ENCODE measurements around the gene PLXDC2. TPM values are rescaled to one million over a fixed set of nuclear protein-coding genes. Genes with fewer than 3 reads are reported as not detected.
"Not testable (repeated sequence)": the region's sequence is repeated elsewhere in the genome, so short reads cannot be mapped to it uniquely, and the experiment has no call there.

The PLXDC2 gene
- total RNA-seq, 2 donors from 2014 or later, result 0.07 to 0.09 TPM

GRCh38 chr10:20175719-20176118, 359.5 kb downstream of the PLXDC2 start:
- Mint-ChIP-seq H3K27me3 (ENCODE audit: low read depth) (no peaks in the 10 kb centered on the region), H3K4me1 (ENCODE audit: low read depth) (no peaks in the 10 kb centered on the region), H3K4me3 (no peak overlapping the region), H3K36me3 (ENCODE audit: insufficient read depth in 2 of 2) (no peaks in the 10 kb centered on the region), H3K9me3 (no peaks in the 10 kb centered on the region), H3K27ac (no peak overlapping the region)
- DNase-seq (no peak), ATAC-seq (replicated peaks in 1 of 2) (no peak)

GRCh38 chr10:20180766-20181165, 364.5 kb downstream of the PLXDC2 start:
- DNase-seq (no peak), ATAC-seq (replicated peaks in 1 of 2) (no peak)
- Mint-ChIP-seq H3K4me3 (no peak overlapping the region), H3K27me3 (ENCODE audit: low read depth) (no peaks in the 10 kb centered on the region), H3K36me3 (ENCODE audit: insufficient read depth in 2 of 2) (no peaks in the 10 kb centered on the region), H3K27ac (no peak overlapping the region), H3K4me1 (ENCODE audit: low read depth) (no peaks in the 10 kb centered on the region), H3K9me3 (peaks cover 0 to 2% of the 10 kb centered on the region in 2 donors)

- no peaks in the 10 kb centered on the region for H3K36me3 Mint-ChIP-seq (ENCODE audit: insufficient read depth in 2 of 2)
- no peaks in the 10 kb centered on the region for H3K27me3 Mint-ChIP-seq (ENCODE audit: low read depth)
- DNase-seq (no peak), ATAC-seq (replicated peaks in 1 of 2) (no peak)
- no peaks in the 10 kb centered on the region for H3K4me1 Mint-ChIP-seq (ENCODE audit: low read depth)
- no peak overlapping the region for H3K4me3 Mint-ChIP-seq
- peaks cover under 1 to 2% of the 10 kb centered on the region in 2 donors for H3K9me3 Mint-ChIP-seq
- no peak overlapping the region for H3K27ac Mint-ChIP-seq
These were observed 365.2 kb downstream of the PLXDC2 start for GRCh38 chr10:20181434-20181833.

- ATAC-seq (replicated peaks in 1 of 2), result no peak
- no peaks in the 10 kb centered on the region for H3K36me3 Mint-ChIP-seq (ENCODE audit: insufficient read depth in 2 of 2)
- DNase-seq, result no peak
- H3K27ac Mint-ChIP-seq, result no peak overlapping the region
- H3K27me3 Mint-ChIP-seq (ENCODE audit: low read depth), result no peaks in the 10 kb centered on the region
- no peaks in the 10 kb centered on the region for H3K4me1 Mint-ChIP-seq (ENCODE audit: low read depth)
- no peak overlapping the region for H3K4me3 Mint-ChIP-seq
- peaks cover 2 to 5% of the 10 kb centered on the region in 2 donors for H3K9me3 Mint-ChIP-seq
These were observed 368.9 kb downstream of the PLXDC2 start for GRCh38 chr10:20185116-20185515.

GRCh38 chr10:20191392-20191791, 375.2 kb downstream of the PLXDC2 start:
- not testable (repeated sequence) for H3K27ac Mint-ChIP-seq; DNase-seq; H3K27me3 Mint-ChIP-seq (ENCODE audit: low read depth); H3K36me3 Mint-ChIP-seq (ENCODE audit: insufficient read depth in 2 of 2); H3K4me1 Mint-ChIP-seq (ENCODE audit: low read depth); H3K4me3 Mint-ChIP-seq; ATAC-seq (replicated peaks in 1 of 2); H3K9me3 Mint-ChIP-seq

- no peak for ATAC-seq (replicated peaks in 1 of 2)
- no peaks in the 10 kb centered on the region for H3K36me3 Mint-ChIP-seq (ENCODE audit: insufficient read depth in 2 of 2)
- DNase-seq, result no peak
- H3K9me3 Mint-ChIP-seq, result no peaks in the 10 kb centered on the region
- no peaks in the 10 kb centered on the region for H3K4me1 Mint-ChIP-seq (ENCODE audit: low read depth)
- no peak overlapping the region for H3K4me3 Mint-ChIP-seq
- no peaks in the 10 kb centered on the region for H3K27me3 Mint-ChIP-seq (ENCODE audit: low read depth)
- no peak overlapping the region for H3K27ac Mint-ChIP-seq
These were observed 378.8 kb downstream of the PLXDC2 start for GRCh38 chr10:20195076-20195475.

GRCh38 chr10:20200758-20201157, 384.5 kb downstream of the PLXDC2 start:
- no peak overlapping the region for H3K4me3 Mint-ChIP-seq
- DNase-seq (no peak), ATAC-seq (replicated peaks in 1 of 2) (no peak)
- H3K4me1 Mint-ChIP-seq (ENCODE audit: low read depth), result no peaks in the 10 kb centered on the region
- H3K27me3 Mint-ChIP-seq (ENCODE audit: low read depth), result no peaks in the 10 kb centered on the region
- H3K27ac Mint-ChIP-seq, result no peak overlapping the region
- H3K9me3 Mint-ChIP-seq, result no peaks in the 10 kb centered on the region
- H3K36me3 Mint-ChIP-seq (ENCODE audit: insufficient read depth in 2 of 2), result no peaks in the 10 kb centered on the region

- DNase-seq (no peak), ATAC-seq (replicated peaks in 1 of 2) (no peak)
- no peaks in the 10 kb centered on the region for H3K36me3 Mint-ChIP-seq (ENCODE audit: insufficient read depth in 2 of 2)
- no peak overlapping the region for H3K27ac Mint-ChIP-seq
- H3K27me3 Mint-ChIP-seq (ENCODE audit: low read depth), result no peaks in the 10 kb centered on the region
- H3K4me1 Mint-ChIP-seq (ENCODE audit: low read depth), result no peaks in the 10 kb centered on the region
- H3K4me3 Mint-ChIP-seq, result no peak overlapping the region
- peaks cover 3% of the 10 kb centered on the region in 2 donors for H3K9me3 Mint-ChIP-seq
These were observed 386.1 kb downstream of the PLXDC2 start for GRCh38 chr10:20202337-20202736.

GRCh38 chr10:20207653-20208052, 391.4 kb downstream of the PLXDC2 start:
- Mint-ChIP-seq H3K4me1 (ENCODE audit: low read depth) (no peaks in the 10 kb centered on the region), H3K36me3 (ENCODE audit: insufficient read depth in 2 of 2) (no peaks in the 10 kb centered on the region), H3K27ac (no peak overlapping the region), H3K9me3 (peaks cover 3 to 5% of the 10 kb centered on the region in 2 donors), H3K4me3 (no peak overlapping the region), H3K27me3 (ENCODE audit: low read depth) (no peaks in the 10 kb centered on the region)
- DNase-seq (no peak), ATAC-seq (replicated peaks in 1 of 2) (no peak)

GRCh38 chr10:20209098-20209497, 392.9 kb downstream of the PLXDC2 start:
- not testable (repeated sequence) for H3K36me3 Mint-ChIP-seq (ENCODE audit: insufficient read depth in 2 of 2); H3K27me3 Mint-ChIP-seq (ENCODE audit: low read depth); H3K27ac Mint-ChIP-seq; H3K4me3 Mint-ChIP-seq; H3K4me1 Mint-ChIP-seq (ENCODE audit: low read depth); H3K9me3 Mint-ChIP-seq; DNase-seq; ATAC-seq (replicated peaks in 1 of 2)

- Mint-ChIP-seq H3K4me1 (ENCODE audit: low read depth) (no peaks in the 10 kb centered on the region), H3K36me3 (ENCODE audit: insufficient read depth in 2 of 2) (no peaks in the 10 kb centered on the region), H3K4me3 (no peak overlapping the region), H3K27me3 (ENCODE audit: low read depth) (no peaks in the 10 kb centered on the region), H3K27ac (no peak overlapping the region), H3K9me3 (peaks cover 4 to 5% of the 10 kb centered on the region in 2 donors)
- DNase-seq (no peak), ATAC-seq (replicated peaks in 1 of 2) (no peak)
These were observed 399.4 kb downstream of the PLXDC2 start for GRCh38 chr10:20215547-20216152.

- ATAC-seq (replicated peaks in 1 of 2) (no peak), DNase-seq (no peak)
- Mint-ChIP-seq H3K27me3 (ENCODE audit: low read depth) (no peaks in the 10 kb centered on the region), H3K4me3 (no peak overlapping the region), H3K36me3 (ENCODE audit: insufficient read depth in 2 of 2) (no peaks in the 10 kb centered on the region), H3K4me1 (ENCODE audit: low read depth) (no peaks in the 10 kb centered on the region), H3K9me3 (peaks cover 0 to 4% of the 10 kb centered on the region in 2 donors), H3K27ac (no peak overlapping the region)
These were observed 405.1 kb downstream of the PLXDC2 start for GRCh38 chr10:20221356-20221755.

- Mint-ChIP-seq H3K27ac (no peak overlapping the region), H3K36me3 (ENCODE audit: insufficient read depth in 2 of 2) (peaks cover 1 to 3% of the 10 kb centered on the region in 2 donors), H3K9me3 (peaks cover 8 to 17% of the 10 kb centered on the region in 2 donors), H3K4me3 (no peak overlapping the region), H3K27me3 (ENCODE audit: low read depth) (no peaks in the 10 kb centered on the region), H3K4me1 (ENCODE audit: low read depth) (no peaks in the 10 kb centered on the region)
- no peak for ATAC-seq (replicated peaks in 1 of 2)
- DNase-seq, result no peak
These were observed 412.5 kb downstream of the PLXDC2 start for GRCh38 chr10:20228729-20229128.

- DNase-seq (no peak), ATAC-seq (replicated peaks in 1 of 2) (no peak)
- Mint-ChIP-seq H3K27me3 (ENCODE audit: low read depth) (no peaks in the 10 kb centered on the region), H3K4me3 (no peak overlapping the region), H3K36me3 (ENCODE audit: insufficient read depth in 2 of 2) (peaks cover 0 to under 1% of the 10 kb centered on the region in 2 donors), H3K27ac (no peak overlapping the region), H3K9me3 (peaks cover 8 to 14% of the 10 kb centered on the region in 2 donors), H3K4me1 (ENCODE audit: low read depth) (no peaks in the 10 kb centered on the region)
These were observed 416.0 kb downstream of the PLXDC2 start for GRCh38 chr10:20232079-20232705.

All from activated T-cell treated with anti-CD3 and anti-CD28 coated beads, Interleukin-2, amount 50 U/mL, for 72 hours (primary cell).